HCT116 (cell line): ENCODE measurements around the gene RFPL1. TPM values are rescaled to one million over a fixed set of nuclear protein-coding genes. Genes with fewer than 3 reads are reported as not detected.

Source experiments
- ATAC-seq: fragments of 200-7000 bp; cut with Tn5 transposase; 2 replicates; pipeline ENCODE4 v1.9.1; 2020; ENCODE audit warnings: mild to moderate bottlenecking, moderate library complexity
- BruUV-seq: library from RNA; stranded (reverse); fragments of 400-500 nt; replicated peaks from 2 replicates; lab custom pipeline; 2021; lab: Mats Ljungman, UMichigan
- CTCF ChIA-PET: fragments of 300-600 bp; sonication (Branson Sonifier 250); formaldehyde crosslinking; loops from one replicate; lab custom pipeline; 2021; ENCODE audit warnings: antibody characterized with exemption; lab: Charles Lee
- POLR2A ChIA-PET: fragments of 300-600, 350-600 bp; sonication (Branson Sonifier 250); formaldehyde crosslinking; loops from one replicate; lab custom pipeline; 2021; ENCODE audit warnings: antibody characterized with exemption; lab: Charles Lee
- RAD21 ChIA-PET, 2 experiments: fragments of 300-600 bp; sonication (Branson Sonifier 250); formaldehyde crosslinking; loops; one replicate each; lab custom pipeline; 2023; ENCODE audit warnings: low total read pairs in 2 of 2; ENCODE audit not compliant: uncharacterized antibody in 2 of 2, unreplicated experiment in 2 of 2, low non-redundant PET in 1 of 2; lab: Charles Lee
- DNase-seq: peaks from one replicate; pipeline ENCODE4 v3.0.0-alpha.2; 2010; ENCODE audit warnings: low read depth, low spot score
- H2AFZ ChIP-seq: fragments of 200-600 bp; shearing (Covaris generic), sonication (generic); 2 replicates; pipeline ENCODE4 v1.6.1; 2017; ENCODE audit warnings: low read depth, mixed run types, mixed read lengths, antibody characterized with exemption, low read length; ENCODE audit not compliant: poor library complexity, severe bottlenecking
- H3K27ac ChIP-seq: 2 replicates; pipeline ENCODE4 v1.5.1; 2012; ENCODE audit warnings: low read depth, low read length
- H3K27me3 ChIP-seq: fragments of 200-600 bp; sonication (generic); 2 replicates; pipeline ENCODE4 v1.6.1; 2016; ENCODE audit warnings: mixed run types, low read length, mixed read lengths; ENCODE audit not compliant: insufficient read depth
- H3K36me3 ChIP-seq, 2 experiments: fragments of 200-500 bp in 1 of 2; fragments of 200-600 bp in 1 of 2; sonication (Bioruptor generic) in 1 of 2; sonication (generic) in 1 of 2; 2 replicates each; pipeline versions ENCODE4 v1.5.1 to v1.6.1; 2014 to 2016; ENCODE audit warnings: low read length in 2 of 2, inconsistent platforms in 1 of 2, mixed read lengths in 1 of 2, mixed run types in 1 of 2; ENCODE audit not compliant: insufficient read depth in 2 of 2, control insufficient read depth in 1 of 2
- H3K4me1 ChIP-seq, 2 experiments: fragments of 200-600 bp in 1 of 2; sonication (generic) in 1 of 2; 2 replicates each; pipeline versions ENCODE4 v1.5.1 to v1.6.1; 2012 to 2017; ENCODE audit warnings: low read length in 2 of 2, inconsistent platforms in 1 of 2, mild to moderate bottlenecking in 1 of 2, mixed read lengths in 1 of 2, mixed run types in 1 of 2, moderate library complexity in 1 of 2; ENCODE audit not compliant: insufficient read depth in 2 of 2, control insufficient read depth in 1 of 2
- H3K4me2 ChIP-seq: fragments of 200-600 bp; sonication (generic); 2 replicates; pipeline ENCODE4 v1.6.1; 2017; ENCODE audit warnings: mixed run types, low read length, mixed read lengths
- H3K4me3 ChIP-seq, 2 experiments: fragments of 200-600 bp in 1 of 2; sonication (generic) in 1 of 2; replicated peaks in 1 of 2; 2 replicates each; pipeline ENCODE4 v1.5.1; 2011 to 2016; ENCODE audit warnings: low read length in 2 of 2, control low read depth in 1 of 2, low read depth in 1 of 2, mild to moderate bottlenecking in 1 of 2, mixed read lengths in 1 of 2, mixed run types in 1 of 2
- H3K79me2 ChIP-seq: fragments of 200-600 bp; sonication (generic); 2 replicates; pipeline ENCODE4 v1.6.1; 2017; ENCODE audit warnings: mild to moderate bottlenecking, mixed run types, low read length, moderate library complexity, mixed read lengths; ENCODE audit not compliant: insufficient read depth
- H3K9ac ChIP-seq: fragments of 200-600 bp; sonication (generic); 2 replicates; pipeline ENCODE4 v1.6.1; 2016; ENCODE audit warnings: low read length, mixed read lengths
- H3K9me2 ChIP-seq: fragments of 200-600 bp; sonication (generic), shearing (Covaris generic); 2 replicates; pipeline ENCODE4 v1.6.1; 2017; ENCODE audit warnings: mixed run types, mild to moderate bottlenecking, moderate library complexity; ENCODE audit not compliant: insufficient read depth
- H3K9me3 ChIP-seq, 2 experiments: fragments of 200-500 bp in 1 of 2; fragments of 200-600 bp in 1 of 2; sonication (Bioruptor generic) in 1 of 2; sonication (generic) in 1 of 2; 2 replicates each; pipeline ENCODE4 v1.6.1; 2014 to 2017; ENCODE audit warnings: low read length in 2 of 2, mixed read lengths in 2 of 2, inconsistent platforms in 1 of 2, low read depth in 1 of 2, mild to moderate bottlenecking in 1 of 2, mixed run types in 1 of 2, moderate library complexity in 1 of 2; ENCODE audit not compliant: control insufficient read depth in 1 of 2, insufficient read depth in 1 of 2
- H4K20me1 ChIP-seq: fragments of 200-600 bp; sonication (generic), shearing (Covaris generic); 2 replicates; pipeline ENCODE4 v1.6.1; 2017; ENCODE audit warnings: mixed run types, mild to moderate bottlenecking, moderate library complexity; ENCODE audit not compliant: insufficient read depth
- ELF1 ChIP-seq: IDR thresholded peaks from 2 replicates; pipeline ENCODE4 v1.6.1; 2012; ENCODE audit warnings: low read depth, borderline replicate concordance
- EZH2phosphoT487 ChIP-seq: fragments of 200-600 bp; IDR thresholded peaks from 2 replicates; pipeline ENCODE4 v1.6.1; 2018; ENCODE audit warnings: antibody characterized with exemption, borderline replicate concordance
- POLR2A ChIP-seq: IDR thresholded peaks from 2 replicates; pipeline ENCODE4 v1.7.0; 2011; ENCODE audit warnings: borderline replicate concordance; ENCODE audit not compliant: insufficient read depth, insufficient read length; ENCODE audit errors: extremely low read depth
- POLR2AphosphoS5 ChIP-seq: IDR thresholded peaks from 2 replicates; pipeline ENCODE4 v1.6.1; 2011; ENCODE audit warnings: mild to moderate bottlenecking, low read depth, low read length, moderate library complexity
- SIN3A ChIP-seq: IDR thresholded peaks from 2 replicates; pipeline ENCODE4 v1.6.1; 2012; ENCODE audit warnings: low read depth
- intact Hi-C: fragments of 100-400 bp; cut with micrococcal nuclease; formaldehyde crosslinking; loops from 2 replicates; pipeline ENCODE4 v1.10.0; 2022
- total RNA-seq: library from RNA; stranded (reverse); gene quantifications from one replicate; pipeline ENCODE4 v1.2.1, GENCODE V29; 2021; ENCODE audit not compliant: unreplicated experiment
- TF ChIP-seq, protein P1 (sequence below): IDR thresholded peaks from 2 replicates; pipeline ENCODE4 v1.6.1; 2011; ENCODE audit warnings: mild to moderate bottlenecking, low read length, moderate library complexity; ENCODE audit not compliant: insufficient replicate concordance; ENCODE audit errors: extremely low read depth

Gene RFPL1
- total RNA-seq, 1 experiment from 2014 or later = not detected

- ATAC-seq (no peak), DNase-seq (no peak)
- 0 out of 2 replicates have a peak, but pooled peaks cover 7% of the 10 kb centered on the region for H3K27me3 ChIP-seq
- no peaks in the 10 kb centered on the region for H3K9me2 ChIP-seq
- no peaks in the 10 kb centered on the region for H3K9me3 ChIP-seq
- H3K4me2 ChIP-seq = no peak overlapping the region
- no peaks in the 10 kb centered on the region for H3K4me1 ChIP-seq
- H3K4me3 ChIP-seq = no peak overlapping the region
- ChIA-PET RAD21 (no interaction called here), POLR2A (no interaction called here), CTCF (no interaction called here)
- no peaks in the 10 kb centered on the region for H3K79me2 ChIP-seq
- no peak overlapping the region for H2AFZ ChIP-seq
- TF ChIP-seq EZH2phosphoT487 = no peak
- TF ChIP-seq POLR2AphosphoS5 = no peak
- TF ChIP-seq ELF1 = no peak
- no peak for TF ChIP-seq SIN3A
- TF ChIP-seq, protein P1, sequence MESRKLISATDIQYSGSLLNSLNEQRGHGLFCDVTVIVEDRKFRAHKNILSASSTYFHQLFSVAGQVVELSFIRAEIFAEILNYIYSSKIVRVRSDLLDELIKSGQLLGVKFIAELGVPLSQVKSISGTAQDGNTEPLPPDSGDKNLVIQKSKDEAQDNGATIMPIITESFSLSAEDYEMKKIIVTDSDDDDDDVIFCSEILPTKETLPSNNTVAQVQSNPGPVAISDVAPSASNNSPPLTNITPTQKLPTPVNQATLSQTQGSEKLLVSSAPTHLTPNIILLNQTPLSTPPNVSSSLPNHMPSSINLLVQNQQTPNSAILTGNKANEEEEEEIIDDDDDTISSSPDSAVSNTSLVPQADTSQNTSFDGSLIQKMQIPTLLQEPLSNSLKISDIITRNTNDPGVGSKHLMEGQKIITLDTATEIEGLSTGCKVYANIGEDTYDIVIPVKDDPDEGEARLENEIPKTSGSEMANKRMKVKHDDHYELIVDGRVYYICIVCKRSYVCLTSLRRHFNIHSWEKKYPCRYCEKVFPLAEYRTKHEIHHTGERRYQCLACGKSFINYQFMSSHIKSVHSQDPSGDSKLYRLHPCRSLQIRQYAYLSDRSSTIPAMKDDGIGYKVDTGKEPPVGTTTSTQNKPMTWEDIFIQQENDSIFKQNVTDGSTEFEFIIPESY = no peak
- no peak for TF ChIP-seq POLR2A
- no peak overlapping the region for H3K9ac ChIP-seq
- BruUV-seq = no TSS peak
- no peaks in the 10 kb centered on the region for H4K20me1 ChIP-seq
- H3K36me3 ChIP-seq = no peaks in the 10 kb centered on the region
- no peak overlapping the region for H3K27ac ChIP-seq
- intact Hi-C loops = no loop called here
These were observed 2.9 kb upstream of the RFPL1 start for GRCh38 chr22:29435236-29436136.
